Kidney capillary endothelial cell (primary cell): Measurements from ENCODE around the gene RPP25L.

ENCODE experiments used
- DNase-seq: peaks from one replicate; pipeline ENCODE4 v3.0.0-alpha.2; 2018; ENCODE audit warnings: low spot score

RPP25L gene

GRCh38 chr9:34585946-34586669 lies 25.8 kb downstream of the RPP25L start:
- no peak for DNase-seq

- no peak for DNase-seq
Measured at GRCh38 chr9:34584970-34585369, 26.9 kb downstream of the RPP25L start.

DNA sequence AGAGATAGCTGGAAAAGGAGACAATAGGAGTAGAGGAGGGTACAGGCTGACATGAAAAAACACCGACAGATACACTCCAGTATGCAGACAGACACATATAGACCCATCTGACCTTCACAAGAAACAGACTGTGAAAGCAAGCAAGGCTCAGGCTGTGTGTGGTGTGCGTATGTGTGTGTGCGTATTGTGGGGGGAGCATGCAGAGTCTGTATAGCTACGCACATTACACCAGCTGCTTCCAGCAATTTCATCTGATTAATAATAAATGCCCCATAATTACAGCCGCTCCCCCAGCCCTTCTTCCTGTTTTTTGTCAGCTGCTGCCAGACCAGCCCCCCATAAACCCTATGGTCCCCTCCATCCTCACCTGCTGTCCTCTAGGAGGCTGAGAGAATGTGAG lies 29.1 kb downstream of the RPP25L start:
- DNase-seq, result no peak

GRCh38 chr9:34581318-34581717 lies 30.6 kb downstream of the RPP25L start:
- DNase-seq, result no peak

DNA sequence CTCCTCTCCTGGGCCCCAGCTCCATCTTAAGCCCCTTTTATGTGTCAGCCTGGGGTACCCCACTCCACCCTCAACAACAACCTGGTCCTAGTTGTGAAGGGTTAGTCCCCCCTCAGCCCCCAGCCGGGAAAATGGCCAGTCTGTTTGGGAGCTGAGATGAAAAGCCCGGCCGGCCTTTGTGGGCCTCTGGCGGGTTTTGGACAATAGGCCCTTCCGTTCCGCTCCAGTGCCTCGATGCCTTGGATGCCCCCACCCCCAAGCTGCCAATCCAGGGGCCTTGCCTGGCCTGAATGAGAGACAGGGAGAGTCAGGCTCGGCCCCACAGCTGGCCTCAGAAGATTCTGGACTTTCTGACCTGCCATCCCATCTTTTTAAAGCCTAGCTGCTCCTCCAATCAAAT lies 31.5 kb downstream of the RPP25L start:
- no peak for DNase-seq

DNA sequence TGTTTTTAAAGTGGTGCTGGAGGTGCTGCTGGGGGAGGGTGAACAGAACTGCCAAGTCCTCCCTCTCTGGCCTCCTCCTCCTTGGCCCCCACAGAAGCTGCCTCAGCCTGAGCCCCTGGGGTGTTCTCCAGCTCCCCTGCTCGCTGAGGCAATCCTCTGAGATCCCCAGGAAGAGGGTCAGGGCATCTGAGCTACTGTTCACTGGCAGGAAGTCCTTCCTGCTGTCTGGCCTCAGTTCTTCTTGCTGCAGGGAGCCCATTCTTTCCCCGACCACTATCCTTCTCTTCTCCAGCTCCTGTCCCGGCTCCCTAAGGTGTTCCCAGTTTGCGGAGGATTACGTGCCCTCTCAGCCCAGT lies 32.1 kb downstream of the RPP25L start:
- no peak for DNase-seq

DNA sequence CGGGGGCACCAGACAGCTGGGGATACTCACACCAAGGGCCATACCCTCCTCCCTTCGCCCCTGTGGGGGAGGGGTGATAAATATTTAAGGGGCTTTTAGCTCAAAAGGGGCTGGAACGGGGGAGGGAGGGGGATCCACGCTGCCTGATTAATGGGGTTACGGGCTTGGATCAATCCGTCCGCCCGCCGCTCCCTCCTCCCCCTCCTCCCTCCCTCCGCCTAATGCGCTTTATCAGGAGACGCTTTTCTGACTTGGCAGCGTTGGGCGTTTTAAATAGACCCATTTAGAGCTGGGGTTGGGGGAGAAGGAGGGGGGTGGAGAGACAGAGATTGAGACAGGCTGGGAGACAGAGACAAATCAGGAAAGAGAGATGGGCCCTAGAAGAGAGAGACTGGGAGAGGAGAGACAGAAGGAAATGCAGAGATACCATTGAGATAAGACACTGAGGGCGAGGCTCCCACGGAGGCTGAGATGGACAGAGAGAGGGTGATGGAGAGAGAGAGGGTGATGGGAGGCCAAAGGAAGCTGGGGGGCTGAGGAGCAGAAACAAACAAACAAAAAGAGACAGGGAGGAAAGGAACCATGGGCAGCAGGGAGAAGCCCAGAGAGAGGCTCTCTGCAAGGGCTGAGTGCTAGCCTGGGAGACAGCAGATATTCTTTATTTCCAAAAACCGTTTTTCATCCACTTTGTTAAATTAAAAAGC lies 32.6 kb downstream of the RPP25L start:
- no peak for DNase-seq

- no peak for DNase-seq
Measured at GRCh38 chr9:34578241-34579103, 33.4 kb downstream of the RPP25L start.

- no peak for DNase-seq
Measured at GRCh38 chr9:34577400-34578240, 34.3 kb downstream of the RPP25L start.

DNA sequence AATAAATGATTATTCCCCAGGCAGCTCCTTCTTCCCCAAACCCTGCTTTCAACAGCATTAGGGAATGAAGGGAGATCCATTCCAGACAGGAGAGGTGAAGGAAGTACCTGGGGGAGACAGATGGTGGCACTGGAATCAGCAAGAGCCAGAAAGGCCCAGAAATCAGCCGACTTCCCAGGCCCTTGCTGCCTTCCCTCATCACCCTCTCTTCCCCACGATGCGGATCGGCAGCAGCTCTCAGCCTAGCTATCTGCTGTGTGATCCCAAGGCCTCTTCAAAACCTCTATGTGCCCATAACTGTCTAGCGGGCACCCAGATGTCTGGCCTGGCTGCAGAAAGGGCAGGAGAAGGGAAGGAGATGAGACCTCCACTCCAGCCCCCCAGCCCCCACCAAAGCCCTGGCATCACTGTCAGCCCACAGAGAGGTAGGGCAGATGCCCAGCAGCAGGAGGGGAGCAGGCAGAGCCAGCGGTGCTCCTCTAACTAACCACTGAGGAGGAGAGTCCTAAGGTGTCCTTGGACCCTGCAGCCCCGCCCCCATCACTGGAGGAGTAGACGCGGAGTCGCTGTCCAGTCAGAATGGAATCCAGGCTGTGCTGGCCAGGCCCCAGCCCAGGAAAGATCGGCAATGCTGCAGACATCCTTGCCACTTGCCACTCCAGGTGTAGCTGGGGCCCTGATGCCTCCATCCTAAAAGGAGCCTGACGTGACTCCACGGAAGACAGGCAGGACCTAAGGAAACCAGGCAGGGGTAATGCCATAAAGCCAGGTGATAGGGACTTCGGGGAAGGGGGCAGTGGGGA lies 35.1 kb downstream of the RPP25L start:
- DNase-seq, result no peak

- no peak for DNase-seq
Measured at GRCh38 chr9:34575862-34576596, 35.9 kb downstream of the RPP25L start.

DNA sequence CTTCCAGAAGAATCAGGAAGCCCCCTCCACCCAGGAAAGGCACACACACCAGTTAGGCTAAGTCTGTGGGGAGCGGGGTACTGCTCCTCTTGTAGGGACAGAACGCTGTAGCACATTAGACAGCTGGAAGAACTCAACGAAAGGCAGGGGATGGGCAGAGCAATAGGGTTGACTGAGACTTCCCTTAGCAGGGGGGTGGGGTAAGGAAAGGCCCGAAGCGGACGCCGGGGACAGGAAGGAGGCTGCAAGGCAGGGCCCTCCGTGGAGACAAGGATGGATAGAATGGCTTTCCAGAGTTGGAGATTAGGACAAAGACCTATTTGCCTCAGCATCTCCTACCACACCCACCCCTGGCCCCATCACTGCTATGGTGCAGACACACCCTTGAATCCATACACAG lies 36.7 kb downstream of the RPP25L start:
- DNase-seq, result no peak

DNA sequence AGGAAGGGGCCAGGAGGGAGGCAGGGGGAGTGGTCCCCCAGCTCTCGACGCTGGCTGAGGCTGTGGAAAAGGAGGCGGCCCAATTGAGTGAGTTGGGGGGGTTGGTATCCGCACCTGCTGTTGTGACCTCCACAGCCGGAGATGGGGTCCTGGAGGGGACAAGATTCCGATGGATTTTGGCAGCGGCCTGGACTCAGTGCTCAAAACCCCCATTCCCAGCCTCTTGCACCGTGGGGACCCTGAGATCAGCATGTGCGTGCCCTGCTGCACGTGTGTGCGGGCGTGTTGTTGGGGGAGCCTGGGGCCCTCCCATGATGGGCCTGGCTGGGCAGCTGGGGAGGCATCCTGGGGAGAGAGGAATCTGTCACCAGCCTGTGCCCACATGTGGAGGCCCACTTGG lies 37.3 kb downstream of the RPP25L start:
- no peak for DNase-seq

- DNase-seq, result no peak
Measured at GRCh38 chr9:34573599-34574325, 38.1 kb downstream of the RPP25L start.

GRCh38 chr9:34572628-34573027 lies 39.3 kb downstream of the RPP25L start:
- DNase-seq, result no peak

DNA sequence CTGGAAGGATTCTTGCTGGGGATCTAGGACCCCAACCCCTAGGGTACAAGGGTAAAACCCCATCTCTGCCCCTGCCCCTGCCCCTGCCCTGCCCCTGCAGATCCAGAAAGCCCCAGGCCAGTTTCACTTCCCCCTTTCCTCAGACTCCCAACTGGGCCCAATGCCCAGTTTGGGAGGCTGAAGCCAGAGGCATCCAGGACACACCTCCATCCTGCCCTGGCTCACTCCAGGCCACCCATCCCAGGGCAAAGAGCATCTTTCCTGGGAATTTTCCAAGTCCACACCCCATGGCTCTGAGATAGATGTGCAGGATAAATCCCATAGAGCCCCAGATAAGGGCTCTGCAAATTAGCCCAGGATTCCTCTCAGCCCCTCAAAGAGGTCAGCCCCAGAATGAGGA lies 39.8 kb downstream of the RPP25L start:
- no peak for DNase-seq

DNA sequence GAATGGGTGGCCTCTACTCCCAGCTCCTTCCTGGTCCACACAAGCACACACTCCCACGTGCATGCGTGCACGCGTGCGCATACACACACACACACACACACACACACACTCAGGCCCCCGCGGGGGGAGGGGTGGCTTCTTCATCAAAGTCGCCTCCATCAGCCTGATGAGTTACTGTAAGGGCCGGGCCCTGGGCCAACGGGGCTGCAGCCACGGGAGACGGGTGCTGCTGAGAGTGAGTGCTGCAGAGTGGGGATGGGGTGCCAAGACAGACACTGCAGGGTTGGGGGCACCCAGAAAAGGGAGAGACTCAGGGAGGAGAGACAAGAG lies 40.5 kb downstream of the RPP25L start:
- no peak for DNase-seq

GRCh38 chr9:34570809-34571480 lies 41.0 kb downstream of the RPP25L start:
- DNase-seq, result no peak

DNA sequence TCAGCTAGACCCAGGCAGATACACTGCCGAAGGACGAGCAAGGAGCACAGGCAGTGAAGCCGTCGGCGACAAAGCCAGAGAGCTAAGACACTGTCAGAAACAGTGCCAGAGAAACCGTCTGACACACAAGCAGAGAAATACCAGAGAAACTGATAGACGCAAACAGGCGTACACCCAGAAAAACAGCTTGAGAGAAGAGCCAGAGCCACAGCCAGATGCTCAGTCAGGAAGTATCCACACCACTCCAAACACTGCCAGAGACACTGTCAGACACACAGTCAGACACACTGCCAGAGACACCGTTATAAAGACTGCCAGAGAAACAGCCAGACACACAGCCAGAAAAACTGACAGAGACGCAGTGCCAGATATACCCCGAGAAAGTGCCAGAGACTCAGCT lies 41.5 kb downstream of the RPP25L start:
- no peak for DNase-seq
